HG02588 (cell line): ENCODE measurements around the gene HIVEP2.

Source experiments
- ATAC-seq: cut with Tn5 transposase; IDR thresholded peaks from one replicate; pipeline ENCODE4 v1.9.1; 2021; ENCODE audit warnings: mild to moderate bottlenecking, moderate library complexity; ENCODE audit not compliant: unreplicated experiment

Gene HIVEP2

GRCh38 chr6:142946181-142946923, 1.4 kb upstream of the HIVEP2 start:
- ATAC-seq: peak; percentile 30

- peak; percentile 10 for ATAC-seq
These were observed 637 bp upstream of the HIVEP2 start for GRCh38 chr6:142945446-142946180.

DNA sequence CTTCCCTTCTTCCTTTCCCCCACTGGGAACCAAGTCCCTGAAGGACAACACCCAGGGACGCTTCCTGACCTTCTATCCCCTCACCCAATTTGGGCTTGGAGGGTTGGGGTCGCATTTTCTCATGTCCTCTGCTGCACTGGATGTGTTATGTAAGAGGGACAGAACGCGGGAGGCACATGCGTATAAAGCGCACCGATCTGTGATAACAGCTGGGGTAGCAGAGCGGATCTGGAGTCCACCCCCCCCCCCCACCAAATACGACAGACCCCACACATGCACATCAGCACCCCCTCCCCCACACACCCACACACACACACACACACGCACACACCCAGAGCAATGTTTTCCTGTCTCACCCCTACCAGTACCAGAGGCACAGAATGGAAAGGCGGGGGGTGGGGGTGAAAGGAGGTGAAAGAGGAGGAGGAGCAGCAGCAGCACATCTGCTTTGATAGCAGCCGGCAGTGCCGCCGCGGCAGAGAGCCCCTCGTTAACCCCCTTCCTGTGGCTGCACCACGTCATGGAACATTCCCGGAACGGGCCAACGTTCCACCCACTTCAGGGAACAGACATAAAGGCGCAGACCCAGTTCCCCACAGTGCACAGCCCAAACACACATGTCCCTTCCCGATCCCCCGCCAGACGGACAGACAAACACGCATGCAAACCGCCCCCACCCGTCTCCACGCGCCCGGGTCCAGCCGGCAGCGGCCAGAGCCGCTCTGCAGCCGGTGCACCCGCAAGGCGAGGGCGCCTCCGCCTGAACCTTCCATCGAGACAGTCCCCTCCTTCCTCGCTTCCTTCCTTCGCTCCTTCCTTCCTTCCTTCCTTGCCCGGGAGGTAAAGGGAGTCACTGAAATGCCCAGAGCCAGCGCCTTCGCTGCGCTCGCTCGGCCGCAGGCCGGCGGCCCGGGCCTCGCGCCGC, 590 bp downstream of the HIVEP2 start:
- ATAC-seq: no peak

GRCh38 chr6:142943711-142944123, 1.3 kb downstream of the HIVEP2 start:
- ATAC-seq: no peak

DNA sequence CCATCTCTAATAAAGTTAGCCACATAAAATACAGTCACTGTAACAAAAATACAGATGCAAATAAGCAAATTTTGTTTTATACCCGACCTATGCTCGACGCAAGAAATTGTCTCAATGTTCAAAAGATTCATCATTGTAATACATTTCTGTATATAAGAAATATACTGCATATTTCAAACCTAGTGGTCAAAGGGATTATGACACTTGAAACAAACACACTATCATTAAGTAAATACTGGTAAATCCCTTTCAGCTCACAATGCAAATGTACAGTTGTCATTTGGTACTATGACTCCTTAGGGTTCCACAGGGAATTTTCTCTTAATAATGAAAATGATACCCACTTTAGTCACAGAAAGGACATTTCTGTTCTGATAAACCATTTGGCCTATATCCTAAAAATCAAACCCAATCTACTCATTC, 2.2 kb downstream of the HIVEP2 start:
- ATAC-seq: no peak

DNA sequence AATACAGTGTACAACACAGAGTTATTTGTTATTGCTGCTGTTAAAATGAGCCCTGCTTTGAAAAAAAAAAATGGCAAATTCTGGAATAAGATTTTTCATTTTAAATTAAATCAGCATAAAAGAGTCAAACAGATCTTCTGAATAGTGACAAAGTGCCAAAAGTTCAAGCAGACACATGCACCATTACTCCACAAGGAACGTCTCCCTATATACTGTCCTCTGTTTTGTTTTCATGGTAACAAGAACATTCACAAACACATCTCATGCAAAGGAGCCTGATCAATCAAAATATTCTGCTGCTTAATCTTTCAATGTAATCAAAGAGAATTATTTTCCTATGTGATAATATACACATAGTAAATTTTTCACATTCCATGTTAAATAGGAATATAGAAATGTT, 2.7 kb downstream of the HIVEP2 start:
- ATAC-seq: no peak

DNA sequence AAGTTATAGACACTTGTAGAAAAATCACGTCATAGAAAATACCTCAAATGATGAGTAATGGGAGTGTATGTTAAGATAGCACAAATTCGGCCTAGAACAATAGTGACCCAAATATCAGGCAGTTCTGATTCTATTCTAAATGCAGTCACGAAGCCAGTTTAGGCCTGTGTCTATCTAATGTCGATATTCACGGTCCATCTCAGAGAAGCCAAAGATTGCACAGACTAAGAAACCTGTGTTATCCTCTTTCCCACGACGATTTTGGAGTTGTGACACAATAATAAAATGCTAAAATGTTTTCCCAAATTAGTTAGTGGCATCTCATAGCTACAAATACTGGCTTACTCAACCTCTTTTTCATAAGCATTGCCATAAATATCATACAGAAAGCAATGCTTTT, 4.0 kb downstream of the HIVEP2 start:
- ATAC-seq: no peak

DNA sequence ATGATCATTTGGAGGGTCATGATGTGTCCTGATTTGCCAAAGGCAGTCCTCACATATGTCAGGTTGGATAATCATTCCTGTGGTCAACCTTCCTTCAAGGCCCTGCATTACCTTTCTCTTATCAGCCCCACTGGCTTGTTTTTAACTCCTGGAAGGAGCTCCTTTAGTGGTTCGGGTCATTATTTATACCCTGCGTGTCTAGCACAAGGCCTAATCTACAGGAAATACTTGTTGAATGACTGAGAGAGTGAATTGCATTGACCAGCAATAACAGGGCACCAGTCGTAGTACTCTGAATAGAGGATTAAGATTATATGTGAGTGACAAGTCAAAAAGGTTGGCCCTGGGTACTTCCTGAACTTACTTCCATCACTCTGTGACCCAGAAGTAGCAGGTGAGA, 4.5 kb downstream of the HIVEP2 start:
- ATAC-seq: no peak

- no peak for ATAC-seq
These were observed 6.5 kb downstream of the HIVEP2 start for GRCh38 chr6:142938510-142938909.

DNA sequence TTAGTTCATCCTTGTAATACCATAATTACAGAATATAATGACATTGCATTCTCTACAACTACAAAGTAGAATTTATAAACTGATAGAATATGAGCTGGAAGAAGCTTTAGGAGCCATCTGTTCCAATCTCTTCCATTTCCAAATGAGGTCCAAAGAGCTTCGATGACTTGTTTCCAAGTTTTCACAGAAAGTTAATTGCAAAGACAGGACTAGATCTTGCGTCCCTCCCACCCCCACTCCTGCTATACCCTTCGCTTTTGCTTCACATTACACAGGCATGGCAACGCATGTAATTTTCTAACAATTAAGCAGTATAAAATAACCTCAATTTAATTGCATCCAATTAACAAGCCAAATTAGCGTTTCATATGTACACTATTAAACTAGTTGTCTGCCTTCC, 7.0 kb downstream of the HIVEP2 start:
- ATAC-seq: no peak

- peak; percentile 52 for ATAC-seq
These were observed 9.1 kb downstream of the HIVEP2 start for GRCh38 chr6:142935553-142936517.

DNA sequence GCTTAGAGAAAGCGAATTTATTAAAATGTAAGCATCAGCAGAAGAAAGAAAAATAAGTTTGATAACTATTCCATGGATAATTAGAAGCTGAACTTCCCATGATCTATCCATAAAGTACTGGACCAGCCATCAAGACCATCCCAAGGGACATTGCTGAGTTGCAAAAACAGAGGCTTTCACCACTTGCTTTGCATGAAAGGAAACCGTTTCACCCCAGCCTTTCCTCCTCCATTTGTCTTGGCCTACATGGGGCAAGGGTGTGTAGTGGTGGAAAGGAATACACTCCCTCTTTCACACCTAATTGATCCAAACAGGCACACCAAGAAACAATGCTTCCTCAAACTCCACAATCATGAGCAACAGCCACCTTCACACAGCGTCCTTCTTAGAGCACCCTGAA, 10.4 kb downstream of the HIVEP2 start:
- ATAC-seq: no peak

DNA sequence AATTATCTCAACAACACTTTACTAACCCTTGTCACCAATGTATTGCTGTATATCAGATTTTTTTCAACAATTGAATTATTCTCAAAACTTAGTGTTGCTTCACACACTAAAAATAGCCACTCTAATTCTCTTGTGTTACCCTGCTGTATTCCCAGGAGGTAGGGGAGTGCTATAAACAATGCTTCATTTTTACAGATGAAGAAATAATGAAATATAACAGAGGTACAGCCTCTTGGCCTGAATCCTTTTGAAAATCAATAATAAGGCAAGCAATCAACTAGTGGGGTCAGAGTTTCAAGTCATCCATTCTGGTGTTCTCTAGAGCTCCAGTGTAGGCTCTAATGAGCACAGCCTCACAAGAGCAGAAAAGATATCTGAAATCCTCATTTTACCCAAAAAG, 10.9 kb downstream of the HIVEP2 start:
- no peak for ATAC-seq

GRCh38 chr6:142933701-142934100, 11.3 kb downstream of the HIVEP2 start:
- no peak for ATAC-seq

DNA sequence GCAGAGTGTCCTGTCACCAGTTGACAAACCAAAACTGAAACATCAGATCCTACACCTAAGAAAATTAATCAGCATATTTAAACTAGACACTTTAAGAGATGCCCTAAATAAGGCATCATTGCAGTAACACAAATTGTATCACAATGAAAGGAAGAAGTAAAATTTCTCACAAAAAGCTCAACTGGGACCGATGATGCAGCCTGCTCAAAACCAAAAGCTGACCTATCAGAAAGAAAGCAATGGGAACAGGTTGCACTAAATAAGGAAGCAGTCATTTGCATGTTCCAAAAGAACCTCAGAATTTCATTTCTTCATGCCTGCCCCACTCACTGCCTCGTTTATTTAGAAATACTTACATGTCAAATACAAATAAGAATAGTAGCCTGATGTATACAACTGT, 12.1 kb downstream of the HIVEP2 start:
- no peak for ATAC-seq

GRCh38 chr6:142929751-142930358, 15.1 kb downstream of the HIVEP2 start:
- ATAC-seq: no peak

DNA sequence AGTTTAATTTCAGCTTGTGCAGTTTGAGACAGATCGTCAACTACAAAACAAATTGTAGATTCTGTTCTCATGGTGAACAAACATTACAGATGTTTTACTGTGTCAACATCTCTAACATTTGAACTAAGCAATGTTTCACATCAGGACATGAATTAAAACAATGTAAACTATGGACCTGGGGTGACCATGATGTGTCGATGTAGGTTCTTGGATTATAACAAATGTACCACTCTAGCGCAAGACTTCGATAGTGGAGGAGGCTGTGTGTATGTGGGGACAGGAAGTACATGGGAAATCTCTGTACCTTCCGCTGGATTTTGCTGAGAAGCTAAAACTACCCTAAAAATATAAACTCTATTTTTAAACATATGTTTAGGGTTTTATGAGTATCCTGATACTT, 17.1 kb downstream of the HIVEP2 start:
- ATAC-seq: no peak

DNA sequence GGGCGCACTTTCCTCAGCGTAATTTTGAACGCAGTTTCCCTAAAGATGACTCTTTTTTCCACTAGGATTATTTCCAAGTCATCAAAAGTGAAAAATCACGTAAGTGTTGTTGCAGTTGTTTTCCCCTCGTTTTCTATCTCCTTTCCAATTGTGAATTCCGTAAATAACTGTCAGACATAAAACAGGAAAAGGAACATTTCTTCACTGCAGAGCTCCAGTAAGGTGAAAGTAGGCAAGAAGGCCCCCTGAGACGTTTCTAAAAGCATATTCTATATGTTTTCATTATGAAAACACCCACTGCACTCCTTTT, 17.8 kb downstream of the HIVEP2 start:
- ATAC-seq: no peak

- ATAC-seq: peak; percentile 94
These were observed 18.3 kb downstream of the HIVEP2 start for GRCh38 chr6:142926494-142927270.
